ENCODE results near the gene SIX1.

DNA sequence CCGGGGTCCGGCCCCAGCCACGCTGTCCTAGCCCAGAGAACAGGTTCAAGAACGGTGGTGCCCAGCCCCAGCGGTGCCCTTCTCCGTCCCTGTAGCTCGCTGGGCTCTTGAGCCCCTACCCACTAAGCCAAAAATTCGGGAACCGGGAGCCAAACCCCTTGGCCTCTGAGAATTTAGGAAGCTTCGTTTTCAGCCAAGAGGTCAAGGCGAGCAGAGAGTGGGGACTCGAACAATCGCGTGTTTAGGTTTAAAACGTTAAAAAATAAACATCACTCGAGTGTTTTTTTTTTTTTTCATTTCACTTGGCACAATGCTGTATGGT lies 6.2 kb downstream of the SIX1 start:
- TF ChIP-seq, protein P1, sequence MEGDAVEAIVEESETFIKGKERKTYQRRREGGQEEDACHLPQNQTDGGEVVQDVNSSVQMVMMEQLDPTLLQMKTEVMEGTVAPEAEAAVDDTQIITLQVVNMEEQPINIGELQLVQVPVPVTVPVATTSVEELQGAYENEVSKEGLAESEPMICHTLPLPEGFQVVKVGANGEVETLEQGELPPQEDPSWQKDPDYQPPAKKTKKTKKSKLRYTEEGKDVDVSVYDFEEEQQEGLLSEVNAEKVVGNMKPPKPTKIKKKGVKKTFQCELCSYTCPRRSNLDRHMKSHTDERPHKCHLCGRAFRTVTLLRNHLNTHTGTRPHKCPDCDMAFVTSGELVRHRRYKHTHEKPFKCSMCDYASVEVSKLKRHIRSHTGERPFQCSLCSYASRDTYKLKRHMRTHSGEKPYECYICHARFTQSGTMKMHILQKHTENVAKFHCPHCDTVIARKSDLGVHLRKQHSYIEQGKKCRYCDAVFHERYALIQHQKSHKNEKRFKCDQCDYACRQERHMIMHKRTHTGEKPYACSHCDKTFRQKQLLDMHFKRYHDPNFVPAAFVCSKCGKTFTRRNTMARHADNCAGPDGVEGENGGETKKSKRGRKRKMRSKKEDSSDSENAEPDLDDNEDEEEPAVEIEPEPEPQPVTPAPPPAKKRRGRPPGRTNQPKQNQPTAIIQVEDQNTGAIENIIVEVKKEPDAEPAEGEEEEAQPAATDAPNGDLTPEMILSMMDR (IDR thresholded peaks at IDR 0.05) = no peak
- no peak for TF ChIP-seq POLR2A (IDR thresholded peaks at IDR 0.05)

Data from vagina (tissue), 2 donors.